Memory B cell (primary cell): ENCODE measurements around the gene NEDD4L.

ENCODE experiments used
- ATAC-seq: fragments of 150-1000 bp; cut with Tn5 transposase; 2 replicates; pipeline ENCODE4 v1.10.0; 2021; ENCODE audit warnings: low read depth, mild to moderate bottlenecking, moderate library complexity
- DNase-seq, 2 donors: peaks; one replicate each; pipeline ENCODE4 v3.0.0; 2022; ENCODE audit warnings: low spot score in 2 of 2
- H3K27ac Mint-ChIP-seq: one replicate; pipeline ENCODE4 v1.8.0; 2022; ENCODE audit warnings: mild to moderate bottlenecking, moderate library complexity, mixed read lengths
- H3K27me3 Mint-ChIP-seq: one replicate; pipeline ENCODE4 v1.8.0; 2022; ENCODE audit warnings: mixed read lengths
- H3K36me3 Mint-ChIP-seq: one replicate; pipeline ENCODE4 v1.8.0; 2022; ENCODE audit warnings: mild to moderate bottlenecking, mixed read lengths
- H3K4me1 Mint-ChIP-seq: one replicate; pipeline ENCODE4 v1.8.0; 2022; ENCODE audit warnings: mixed read lengths
- H3K4me3 Mint-ChIP-seq: one replicate; pipeline ENCODE4 v1.8.0; 2022; ENCODE audit warnings: mild to moderate bottlenecking, moderate library complexity, mixed read lengths
- H3K9me3 Mint-ChIP-seq: one replicate; pipeline ENCODE4 v1.8.0; 2022; ENCODE audit warnings: mixed read lengths

The NEDD4L gene

GRCh38 chr18:58321986-58322385, 278.0 kb downstream of the NEDD4L start:
- no peak overlapping the region for H3K4me3 Mint-ChIP-seq
- H3K27ac Mint-ChIP-seq, result no peak overlapping the region
- peak in 1 of 2 donors; percentile 27 for DNase-seq
- no peaks in the 10 kb centered on the region for H3K27me3 Mint-ChIP-seq
- no peaks in the 10 kb centered on the region for H3K9me3 Mint-ChIP-seq
- peak; percentile 88 for ATAC-seq
- H3K36me3 Mint-ChIP-seq, result peaks cover 2% of the 10 kb centered on the region
- H3K4me1 Mint-ChIP-seq, result peaks cover 14% of the 10 kb centered on the region

GRCh38 chr18:58322464-58322863, 278.4 kb downstream of the NEDD4L start:
- H3K4me1 Mint-ChIP-seq, result peaks cover 12% of the 10 kb centered on the region
- H3K4me3 Mint-ChIP-seq, result no peak overlapping the region
- no peaks in the 10 kb centered on the region for H3K9me3 Mint-ChIP-seq
- no peaks in the 10 kb centered on the region for H3K27me3 Mint-ChIP-seq
- peaks cover 3% of the 10 kb centered on the region for H3K36me3 Mint-ChIP-seq
- DNase-seq, result no peak
- no peak for ATAC-seq
- no peak overlapping the region for H3K27ac Mint-ChIP-seq

- no peak for ATAC-seq
- Mint-ChIP-seq H3K36me3 (peaks cover 6% of the 10 kb centered on the region), H3K9me3 (no peaks in the 10 kb centered on the region), H3K27ac (no peak overlapping the region), H3K4me1 (peaks cover 12% of the 10 kb centered on the region), H3K27me3 (no peaks in the 10 kb centered on the region), H3K4me3 (no peak overlapping the region)
- no peak for DNase-seq
Observed at GRCh38 chr18:58323866-58324762, 280.1 kb downstream of the NEDD4L start.

- no peak for DNase-seq
- no peak overlapping the region for H3K27ac Mint-ChIP-seq
Observed at GRCh38 chr18:58324824-58325480, 280.9 kb downstream of the NEDD4L start.

GRCh38 chr18:58325494-58325893, 281.5 kb downstream of the NEDD4L start:
- Mint-ChIP-seq H3K27me3 (no peaks in the 10 kb centered on the region), H3K9me3 (no peaks in the 10 kb centered on the region), H3K4me1 (peaks cover 9% of the 10 kb centered on the region), H3K36me3 (peaks cover 10% of the 10 kb centered on the region), H3K4me3 (no peak overlapping the region), H3K27ac (no peak overlapping the region)
- ATAC-seq (no peak), DNase-seq (no peak)

More at GRCh38 chr18:58324824-58325480, 280.9 kb downstream of the NEDD4L start:
- H3K4me3 Mint-ChIP-seq, result no peak overlapping the region
- no peak for ATAC-seq
- H3K36me3 Mint-ChIP-seq, result peaks cover 7% of the 10 kb centered on the region
- H3K4me1 Mint-ChIP-seq, result peaks cover 12% of the 10 kb centered on the region
- H3K27me3 Mint-ChIP-seq, result no peaks in the 10 kb centered on the region
- no peaks in the 10 kb centered on the region for H3K9me3 Mint-ChIP-seq

- Mint-ChIP-seq H3K4me1 (no peaks in the 10 kb centered on the region), H3K27me3 (no peaks in the 10 kb centered on the region), H3K27ac (no peak overlapping the region), H3K9me3 (no peaks in the 10 kb centered on the region), H3K36me3 (peaks cover 25% of the 10 kb centered on the region), H3K4me3 (no peak overlapping the region)
- ATAC-seq (no peak), DNase-seq (no peak)
Observed at GRCh38 chr18:58334061-58334460, 290.0 kb downstream of the NEDD4L start.

GRCh38 chr18:58335223-58335622, 291.2 kb downstream of the NEDD4L start:
- Mint-ChIP-seq H3K27ac (no peak overlapping the region), H3K36me3 (peaks cover 22% of the 10 kb centered on the region), H3K27me3 (no peaks in the 10 kb centered on the region), H3K9me3 (no peaks in the 10 kb centered on the region), H3K4me1 (no peaks in the 10 kb centered on the region), H3K4me3 (no peak overlapping the region)
- DNase-seq (no peak), ATAC-seq (no peak)

- Mint-ChIP-seq H3K9me3 (no peaks in the 10 kb centered on the region), H3K4me3 (no peak overlapping the region), H3K27ac (no peak overlapping the region), H3K36me3 (peaks cover 20% of the 10 kb centered on the region), H3K4me1 (no peaks in the 10 kb centered on the region), H3K27me3 (no peaks in the 10 kb centered on the region)
- ATAC-seq (no peak), DNase-seq (no peak)
Observed at GRCh38 chr18:58335821-58336220, 291.8 kb downstream of the NEDD4L start.

- no peaks in the 10 kb centered on the region for H3K9me3 Mint-ChIP-seq
- ATAC-seq (no peak), DNase-seq (no peak)
- no peaks in the 10 kb centered on the region for H3K27me3 Mint-ChIP-seq
- no peaks in the 10 kb centered on the region for H3K4me1 Mint-ChIP-seq
- H3K27ac Mint-ChIP-seq, result no peak overlapping the region
- peaks cover 17% of the 10 kb centered on the region for H3K36me3 Mint-ChIP-seq
- H3K4me3 Mint-ChIP-seq, result no peak overlapping the region
Observed at GRCh38 chr18:58336605-58337004, 292.6 kb downstream of the NEDD4L start.

GRCh38 chr18:58337285-58337684, 293.3 kb downstream of the NEDD4L start:
- no peaks in the 10 kb centered on the region for H3K4me1 Mint-ChIP-seq
- ATAC-seq (no peak), DNase-seq (no peak)
- H3K27ac Mint-ChIP-seq, result no peak overlapping the region
- H3K4me3 Mint-ChIP-seq, result no peak overlapping the region
- H3K9me3 Mint-ChIP-seq, result no peaks in the 10 kb centered on the region
- H3K27me3 Mint-ChIP-seq, result no peaks in the 10 kb centered on the region
- peaks cover 20% of the 10 kb centered on the region for H3K36me3 Mint-ChIP-seq

- Mint-ChIP-seq H3K36me3 (peaks cover 20% of the 10 kb centered on the region), H3K4me3 (no peak overlapping the region), H3K27ac (no peak overlapping the region), H3K27me3 (no peaks in the 10 kb centered on the region), H3K9me3 (no peaks in the 10 kb centered on the region), H3K4me1 (no peaks in the 10 kb centered on the region)
- ATAC-seq, result no peak
- DNase-seq, result no peak
Observed at GRCh38 chr18:58337686-58338085, 293.7 kb downstream of the NEDD4L start.

- no peaks in the 10 kb centered on the region for H3K9me3 Mint-ChIP-seq
- no peaks in the 10 kb centered on the region for H3K4me1 Mint-ChIP-seq
- H3K36me3 Mint-ChIP-seq, result peaks cover 23% of the 10 kb centered on the region
- DNase-seq (no peak), ATAC-seq (no peak)
- no peaks in the 10 kb centered on the region for H3K27me3 Mint-ChIP-seq
- no peak overlapping the region for H3K4me3 Mint-ChIP-seq
- no peak overlapping the region for H3K27ac Mint-ChIP-seq
Observed at GRCh38 chr18:58338141-58338540, 294.1 kb downstream of the NEDD4L start.

- DNase-seq (no peak), ATAC-seq (no peak)
- Mint-ChIP-seq H3K36me3 (peaks cover 23% of the 10 kb centered on the region), H3K27me3 (no peaks in the 10 kb centered on the region), H3K27ac (no peak overlapping the region), H3K9me3 (no peaks in the 10 kb centered on the region), H3K4me3 (no peak overlapping the region), H3K4me1 (no peaks in the 10 kb centered on the region)
Observed at GRCh38 chr18:58338961-58339592, 295.1 kb downstream of the NEDD4L start.

- H3K27ac Mint-ChIP-seq, result no peak overlapping the region
- peaks cover 22% of the 10 kb centered on the region for H3K36me3 Mint-ChIP-seq
Observed at GRCh38 chr18:58339890-58340289, 295.9 kb downstream of the NEDD4L start.

More at GRCh38 chr18:58339890-58340289, 295.9 kb downstream of the NEDD4L start:
- DNase-seq (no peak), ATAC-seq (no peak)
- Mint-ChIP-seq H3K4me1 (no peaks in the 10 kb centered on the region), H3K4me3 (no peak overlapping the region), H3K9me3 (no peaks in the 10 kb centered on the region), H3K27me3 (no peaks in the 10 kb centered on the region)
